Measurements from ENCODE around the gene MTFMT.
"Not testable (repeated sequence)": the region's sequence is repeated elsewhere in the genome, so short reads cannot be mapped to it uniquely, and the experiment has no call there.

Gene MTFMT

GRCh38 chr15:65038836-65039235 is 9.4 kb upstream of the MTFMT start:
- no peak for DNase-seq (ENCODE audit: low read depth)

GRCh38 chr15:65038428-65038827 is 9.0 kb upstream of the MTFMT start:
- no peak for DNase-seq (ENCODE audit: low read depth)

DNA sequence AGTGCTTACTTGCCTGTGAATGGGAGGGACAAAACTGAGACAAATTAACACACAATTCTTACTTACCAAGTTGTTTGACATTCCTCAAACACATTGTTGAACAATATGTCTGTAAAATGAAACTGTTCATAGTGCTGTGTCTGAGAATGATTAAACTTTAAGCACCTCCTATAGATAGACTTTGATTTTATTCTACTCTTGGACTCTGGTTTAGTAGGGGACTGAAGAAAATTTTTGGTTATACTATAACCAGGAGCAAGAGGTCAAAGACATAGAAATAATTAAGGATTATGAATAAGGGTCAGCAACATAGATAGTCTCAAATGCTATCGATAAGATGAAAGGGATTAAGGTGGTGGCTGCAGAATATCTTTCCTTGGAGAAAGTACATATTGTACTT is 7.9 kb upstream of the MTFMT start:
- no peak for DNase-seq (ENCODE audit: low read depth)

DNA sequence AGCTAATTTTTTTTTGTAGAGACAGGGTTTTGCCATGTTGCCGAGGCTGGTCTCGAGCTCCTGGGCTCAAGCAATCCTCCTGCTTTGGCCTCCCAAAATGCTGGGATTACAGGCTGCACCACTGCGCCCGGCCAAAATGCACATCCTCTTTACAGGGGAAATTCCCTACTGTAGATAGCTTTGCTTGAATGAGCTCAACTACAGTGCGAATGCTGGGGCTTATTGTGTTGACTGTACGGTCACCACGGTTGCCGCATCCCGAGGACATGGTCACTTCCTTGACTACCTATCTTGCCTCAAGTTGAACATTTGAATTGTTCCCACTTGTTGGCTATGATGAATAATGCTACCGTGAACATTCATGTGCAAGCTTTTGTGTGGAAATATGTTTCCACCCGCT is 5.3 kb upstream of the MTFMT start:
- DNase-seq (ENCODE audit: low read depth) = no peak

DNA sequence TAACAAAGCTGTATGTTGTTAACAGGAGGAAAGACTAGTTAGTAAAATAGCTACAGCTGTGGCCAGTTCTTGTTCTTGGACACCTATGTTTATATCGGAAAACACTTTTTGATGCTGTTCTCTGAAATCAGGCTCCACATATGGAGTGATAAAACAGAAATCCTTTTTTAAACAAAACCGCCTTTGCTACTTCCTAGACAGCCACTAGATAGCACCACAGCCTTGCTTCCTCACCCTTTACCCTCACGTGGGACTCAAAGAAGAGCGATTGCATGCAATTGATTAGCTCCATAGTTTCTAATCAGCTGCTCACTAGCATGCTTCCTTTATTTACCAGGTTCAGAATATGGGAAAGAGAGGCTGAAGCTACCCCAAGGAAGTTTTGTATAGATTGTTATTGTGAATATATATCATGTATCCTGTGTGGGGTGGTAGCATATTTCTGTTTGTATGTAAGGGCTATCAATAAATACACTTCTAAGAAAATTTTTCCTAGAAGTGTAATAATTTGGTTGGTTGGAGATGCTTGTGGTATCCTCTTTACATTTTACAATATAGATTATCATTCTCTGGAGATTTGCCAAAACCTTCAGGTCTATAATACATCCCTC is 4.3 kb upstream of the MTFMT start:
- no peak for DNase-seq (ENCODE audit: low read depth)

DNA sequence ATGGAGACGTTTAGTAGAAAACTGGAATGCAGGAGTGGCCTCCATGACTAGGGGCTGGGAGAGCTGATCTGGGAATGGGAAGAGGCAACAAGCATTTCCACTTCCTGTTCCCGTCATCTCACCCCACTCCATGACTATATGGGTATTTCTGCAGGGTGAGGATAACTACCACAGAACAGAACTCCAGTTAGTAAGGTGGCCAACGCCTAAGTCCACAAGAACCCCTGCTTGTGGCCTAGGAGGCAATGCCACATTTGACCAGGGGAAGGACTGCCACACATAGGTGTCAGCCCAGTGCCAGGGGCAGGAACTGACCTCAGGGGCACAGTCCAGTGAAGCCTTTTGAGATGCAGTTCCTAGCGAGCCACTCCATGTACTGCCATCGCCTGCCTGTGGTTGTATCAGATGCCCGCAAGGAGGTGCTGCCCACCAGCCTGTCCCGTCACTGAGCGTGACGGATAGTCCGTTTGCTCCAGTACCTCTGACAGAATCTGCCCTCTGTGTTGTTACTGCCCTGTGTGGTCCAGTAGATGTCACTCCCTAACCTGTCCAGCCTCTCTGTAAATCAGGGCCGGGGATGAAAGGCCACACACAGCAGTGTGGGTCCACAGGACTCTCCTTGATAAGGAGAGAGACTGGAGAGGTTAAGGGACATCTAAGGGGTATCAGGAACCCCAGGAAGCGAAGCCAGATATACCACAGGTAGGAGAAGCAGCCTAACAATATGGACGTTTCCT is 3.5 kb upstream of the MTFMT start:
- no peak for DNase-seq (ENCODE audit: low read depth)

- DNase-seq (ENCODE audit: low read depth) = no peak
These were observed 333 bp upstream of the MTFMT start for GRCh38 chr15:65029736-65030208.

DNA sequence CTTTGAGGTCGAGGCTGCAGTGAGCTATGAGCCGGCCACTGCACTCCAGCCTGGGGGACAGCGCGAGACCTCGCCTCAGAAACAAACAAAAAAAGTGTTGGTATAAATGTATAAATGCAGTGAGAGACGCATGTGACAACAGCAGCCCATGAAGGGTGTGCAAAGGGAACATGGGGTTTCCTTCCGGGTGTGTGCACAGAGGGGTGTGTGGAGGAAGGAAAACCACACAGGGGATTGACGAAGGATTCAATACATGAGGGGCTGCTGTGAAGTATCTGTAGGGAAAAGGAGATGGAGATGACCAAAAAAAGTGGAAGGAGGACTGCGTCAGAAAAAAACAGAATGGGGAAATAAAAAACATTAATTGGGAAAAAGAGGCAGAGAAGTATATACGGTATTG is 1.1 kb downstream of the MTFMT start:
- DNase-seq (ENCODE audit: low read depth) = no peak

GRCh38 chr15:65027593-65027992 is 1.8 kb downstream of the MTFMT start:
- DNase-seq (ENCODE audit: low read depth) = no peak

GRCh38 chr15:65026756-65027155 is 2.7 kb downstream of the MTFMT start:
- no peak for DNase-seq (ENCODE audit: low read depth)

GRCh38 chr15:65021488-65021887 is 8.0 kb downstream of the MTFMT start:
- DNase-seq (ENCODE audit: low read depth) = no peak

DNA sequence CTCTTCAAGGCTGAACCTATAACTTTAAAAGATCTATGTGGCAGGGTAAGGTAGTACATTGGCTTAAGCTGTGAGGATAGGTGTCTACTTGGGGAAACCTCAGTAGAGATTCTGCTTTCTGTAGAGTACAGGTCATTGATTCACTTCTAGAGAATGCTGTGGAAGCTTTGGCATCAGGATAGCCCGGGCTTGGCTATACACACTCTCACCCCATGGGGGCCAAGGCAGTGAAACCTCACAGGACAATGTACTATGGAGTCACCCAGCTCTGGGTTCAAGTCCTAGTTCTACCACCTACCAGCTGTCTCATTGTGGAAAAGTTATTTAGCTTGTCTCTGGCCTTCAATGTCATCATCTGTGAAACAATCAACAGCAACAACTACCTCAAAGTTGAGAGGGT is 9.0 kb downstream of the MTFMT start:
- DNase-seq (ENCODE audit: low read depth) = no peak

- not testable (repeated sequence) for DNase-seq (ENCODE audit: low read depth)
These were observed 18.2 kb downstream of the MTFMT start for GRCh38 chr15:65011198-65011597.

DNA sequence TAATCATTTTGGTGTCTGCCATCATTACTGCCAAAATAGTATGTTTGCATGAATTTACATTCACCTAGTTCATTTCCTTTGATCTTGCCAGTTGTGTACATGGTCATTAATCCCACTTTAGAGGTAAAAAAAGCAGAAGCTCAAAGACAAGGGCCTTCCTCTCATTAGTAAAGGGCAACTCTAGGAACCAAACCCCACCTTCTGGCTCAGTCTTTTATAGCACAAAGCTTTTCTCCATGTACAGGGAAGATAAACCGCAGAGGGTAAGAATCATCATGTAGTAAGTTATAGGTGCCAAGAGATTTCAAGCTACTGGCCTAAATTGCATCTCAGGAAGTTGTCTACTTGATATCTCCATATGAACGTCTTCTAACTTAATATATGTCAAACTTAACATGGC is 20.5 kb downstream of the MTFMT start:
- DNase-seq (ENCODE audit: low read depth) = no peak

- DNase-seq (ENCODE audit: low read depth) = no peak
These were observed 22.6 kb downstream of the MTFMT start for GRCh38 chr15:65006876-65007275.

DNA sequence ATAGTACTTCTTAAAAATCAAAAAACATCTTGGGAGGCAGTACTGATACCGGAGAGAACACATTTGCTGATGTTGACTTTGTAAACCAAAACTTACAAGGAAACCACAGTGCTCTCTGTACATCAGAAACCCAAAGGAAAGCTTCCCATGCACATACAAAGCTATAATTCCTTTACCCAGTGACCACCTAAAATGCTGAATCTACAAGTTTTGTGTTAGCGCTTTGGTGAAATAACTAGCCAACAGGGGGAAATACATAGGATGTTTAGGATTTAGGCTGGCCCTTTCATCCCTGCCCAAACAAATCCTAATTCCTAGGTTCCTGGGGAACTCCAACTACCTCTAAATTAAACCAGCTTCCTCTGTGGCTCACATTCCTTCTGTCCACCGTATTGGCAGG is 24.4 kb downstream of the MTFMT start:
- no peak for DNase-seq (ENCODE audit: low read depth)

DNA sequence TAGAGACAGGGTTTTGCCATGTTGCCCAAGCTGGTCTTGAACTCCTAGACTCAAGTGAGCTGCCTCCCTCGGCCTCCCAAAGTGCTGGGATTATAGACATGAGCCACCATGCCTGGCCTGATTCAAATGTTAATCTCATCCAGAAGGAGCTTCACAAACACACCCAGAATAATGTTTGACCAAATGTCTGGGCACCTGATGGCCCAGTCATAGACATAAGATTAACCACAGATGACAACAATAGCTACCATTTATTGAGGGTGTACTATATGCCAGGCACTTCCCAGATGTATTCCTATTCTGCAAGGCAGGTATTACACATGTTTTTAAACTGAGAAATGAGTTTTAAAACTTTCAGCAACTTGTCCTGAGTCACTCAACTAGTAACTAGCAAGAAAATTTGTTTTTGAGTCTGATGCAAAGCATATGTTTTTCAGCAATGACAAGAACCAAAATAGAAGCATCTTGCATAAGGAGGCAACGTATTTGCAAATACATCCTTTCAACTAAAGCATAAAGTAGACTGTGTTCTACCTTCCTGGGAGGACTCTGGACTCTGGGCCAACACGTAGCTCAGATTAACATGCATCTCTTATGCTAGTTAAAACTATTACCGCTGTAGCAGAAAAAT is 31.6 kb downstream of the MTFMT start:
- DNase-seq (ENCODE audit: low read depth) = no peak

DNA sequence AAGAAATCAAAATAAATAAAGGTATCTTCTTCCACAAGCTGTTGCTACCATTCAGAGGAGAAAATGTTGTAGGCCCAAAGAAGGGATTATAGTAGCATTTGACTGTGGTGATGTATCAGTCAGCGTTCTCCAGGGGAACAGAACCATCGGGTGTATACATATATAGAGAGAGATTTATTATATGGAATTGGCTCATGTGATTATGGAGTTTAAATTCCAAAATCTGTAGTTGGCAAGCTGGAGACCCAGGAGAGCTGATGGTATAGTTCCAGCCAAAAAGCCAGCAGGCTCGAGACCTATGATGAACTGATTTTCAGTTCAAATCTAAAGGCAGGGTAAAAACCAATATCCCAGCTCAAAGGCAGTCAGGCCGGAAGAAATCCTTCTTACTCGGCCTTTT is 32.4 kb downstream of the MTFMT start:
- DNase-seq (ENCODE audit: low read depth) = no peak

DNA sequence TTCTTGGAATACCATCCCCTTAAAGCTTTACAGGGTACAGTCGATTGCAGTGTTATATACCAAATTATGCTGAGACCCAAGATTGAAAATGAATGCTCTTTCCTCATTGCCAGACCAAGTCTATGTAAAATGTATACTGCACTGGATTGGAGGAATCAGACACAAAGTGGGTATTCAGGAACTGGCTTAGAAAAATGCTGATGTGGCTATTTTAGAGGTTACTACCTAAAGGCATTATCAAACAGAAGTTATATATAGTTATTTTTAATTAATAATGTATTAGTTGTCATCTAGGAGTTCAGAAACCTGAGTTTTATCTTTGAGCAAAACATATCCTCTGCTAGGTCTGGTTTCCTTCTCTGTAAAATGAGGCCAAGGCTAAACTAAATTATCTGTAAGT is 36.1 kb downstream of the MTFMT start:
- DNase-seq (ENCODE audit: low read depth) = no peak

GRCh38 chr15:64991536-64992135 is 37.8 kb downstream of the MTFMT start:
- no peak for DNase-seq (ENCODE audit: low read depth)

DNA sequence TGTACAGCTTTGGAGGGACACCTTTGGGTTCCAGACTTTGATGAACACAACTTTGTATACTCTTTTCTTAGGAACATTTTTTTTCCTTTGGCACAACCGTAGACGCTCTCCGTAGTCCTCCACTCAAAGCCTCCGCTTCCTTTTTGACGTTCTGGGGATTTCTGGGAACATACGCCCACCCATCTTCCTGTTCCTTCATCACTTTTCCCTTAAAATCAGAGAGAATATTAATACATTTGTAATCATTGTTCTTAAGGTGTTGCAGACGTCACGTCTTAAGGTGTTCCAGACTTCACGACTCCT is 39.3 kb downstream of the MTFMT start:
- no peak for DNase-seq (ENCODE audit: low read depth)

DNA sequence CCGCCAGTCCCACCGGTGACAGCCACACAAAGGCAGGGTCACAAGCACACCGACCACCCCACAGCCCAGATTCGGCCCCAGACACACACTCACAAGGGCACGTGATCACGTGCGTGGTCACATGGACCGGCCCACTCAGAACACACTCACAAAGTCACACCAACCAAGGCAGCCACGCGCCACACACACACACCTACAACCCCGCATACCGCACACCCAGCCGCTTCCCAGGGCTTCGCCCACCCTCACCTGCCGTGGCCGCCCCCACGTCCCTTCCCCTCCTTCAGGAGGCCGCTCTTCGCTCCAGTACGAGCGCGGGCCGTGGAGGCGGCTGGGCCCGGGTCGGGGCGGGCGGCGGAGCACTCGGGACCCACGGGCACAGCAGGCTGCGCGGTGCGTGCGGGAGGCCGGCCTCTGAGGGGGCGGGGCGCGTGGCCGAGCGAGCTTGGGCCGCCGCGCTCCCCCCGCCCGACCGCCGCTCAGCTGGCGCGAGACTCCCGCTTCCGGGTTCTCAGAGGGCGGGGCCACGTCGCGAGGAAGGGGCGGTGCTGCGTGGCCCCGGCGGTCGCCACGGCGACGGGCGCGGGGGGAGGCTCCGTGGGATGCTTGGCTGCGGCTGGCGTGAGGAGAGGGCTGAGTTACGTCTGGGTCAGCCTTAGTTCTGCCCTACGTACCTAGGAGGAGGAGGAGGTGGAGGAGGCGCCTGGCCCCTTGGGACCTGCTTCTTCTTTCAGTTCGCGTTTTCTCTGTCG is 39.8 kb downstream of the MTFMT start, which contains the start of gene SPG21:
SPG21 (minus strand) TSS at position 499 of the 752 bp plus-strand sequence. CDS start 6,345 bp downstream, outside the sequence.
- DNase-seq (ENCODE audit: low read depth) = peak; percentile 81
